Measurements from ENCODE around the gene NUDT8. TPM values are rescaled to one million over a fixed set of nuclear protein-coding genes. Genes with fewer than 3 reads are reported as not detected.

The NUDT8 gene, protein sequence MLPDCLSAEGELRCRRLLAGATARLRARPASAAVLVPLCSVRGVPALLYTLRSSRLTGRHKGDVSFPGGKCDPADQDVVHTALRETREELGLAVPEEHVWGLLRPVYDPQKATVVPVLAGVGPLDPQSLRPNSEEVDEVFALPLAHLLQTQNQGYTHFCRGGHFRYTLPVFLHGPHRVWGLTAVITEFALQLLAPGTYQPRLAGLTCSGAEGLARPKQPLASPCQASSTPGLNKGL
- total RNA-seq = 10 to 100 TPM in 2 of 3 donors, 1 to 10 TPM in 1; 9.7 to 15.1 (median 12.0) TPM

DNA sequence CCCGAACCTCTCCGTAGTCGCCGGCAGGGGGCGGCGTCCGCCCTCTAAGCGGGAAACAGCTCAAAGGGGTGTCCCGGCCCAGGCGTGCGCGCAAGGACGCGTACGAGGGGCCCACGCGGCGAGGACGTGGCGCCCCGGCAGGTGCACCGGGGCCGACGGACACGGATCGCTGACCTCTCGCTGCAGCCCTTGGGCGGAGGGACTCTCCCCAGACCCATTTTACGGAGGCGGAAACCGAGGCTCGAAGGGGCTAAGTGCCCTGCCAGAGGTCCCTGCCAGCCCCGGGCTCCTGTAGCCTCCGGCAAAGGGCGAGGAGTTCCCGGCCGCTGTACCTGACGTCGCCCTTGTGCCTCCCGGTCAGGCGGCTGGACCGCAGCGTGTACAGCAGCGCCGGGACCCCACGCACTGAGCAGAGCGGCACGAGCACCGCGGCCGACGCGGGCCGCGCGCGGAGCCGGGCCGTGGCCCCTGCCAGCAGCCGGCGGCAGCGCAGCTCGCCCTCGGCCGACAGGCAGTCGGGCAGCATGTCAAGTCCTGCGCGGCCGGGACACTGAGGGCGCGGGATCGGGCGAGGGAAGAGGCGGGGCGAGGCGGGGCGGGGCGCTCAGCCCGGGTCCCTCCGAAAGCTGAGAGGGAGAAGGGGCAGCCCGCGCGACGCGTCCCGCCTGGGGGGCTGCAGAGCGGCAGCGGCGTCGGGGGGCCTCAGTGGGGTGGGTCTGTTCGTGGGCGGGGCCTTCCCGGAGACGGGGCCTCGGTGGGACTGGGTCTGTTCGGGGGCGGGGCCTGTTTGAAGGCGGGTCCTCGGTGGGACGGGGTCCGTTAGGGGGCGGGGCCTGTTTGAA is at the start of gene NUDT8:
NUDT8 (minus strand) TSS at position 552 of the 842 bp plus-strand sequence; CDS start at position 526, 26 bp downstream.
- H3K4me3 ChIP-seq = peak within 1 kb of the TSS; percentile 52 to 86 (median 72)
- H3K27me3 ChIP-seq = no peaks in the 10 kb centered on the region
- intact Hi-C loops (cut with DNase I; ENCODE audit: low total_unique reads) = no loop called here
- peak; percentile 68 to 86 for DNase-seq (ENCODE audit: low spot score in 2 of 2)
- no peaks in the 10 kb centered on the region for H3K9me3 ChIP-seq
- H3K27ac ChIP-seq = peak within 1 kb of the TSS; percentile 93 to 99
- TF ChIP-seq POLR2A (IDR thresholded peaks at IDR 0.05) (no peak), CTCF (IDR thresholded peaks at IDR 0.05) (peak; percentile 84 to 90 (median 85)), POLR2AphosphoS5 (IDR thresholded peaks at IDR 0.05) (peak in 1 of 3 donors; percentile 11)
- H3K4me1 ChIP-seq = no peaks in the 10 kb centered on the region
- no peaks in the 10 kb centered on the region for H3K36me3 ChIP-seq

GRCh38 chr11:67675058-67675747 is 45.5 kb upstream of the NUDT8 start:
- Histone ChIP-seq H3K27me3 (peaks cover 0 to 5% of the 10 kb centered on the region in 2 donors), H3K36me3 (no peaks in the 10 kb centered on the region), H3K9me3 (no peaks in the 10 kb centered on the region), H3K4me1 (peaks cover 0 to 4% of the 10 kb centered on the region in 2 donors), H3K4me3 (peak overlapping the region in 1 of 3 donors; percentile 55), H3K27ac (peak overlapping the region; percentile 76 to 88)
- intact Hi-C loops (cut with DNase I; ENCODE audit: low total_unique reads) = no loop called here
- TF ChIP-seq POLR2A (IDR thresholded peaks at IDR 0.05) = no peak
- TF ChIP-seq POLR2AphosphoS5 (IDR thresholded peaks at IDR 0.05) = no peak
- TF ChIP-seq CTCF (IDR thresholded peaks at IDR 0.05) = no peak
- DNase-seq (ENCODE audit: low spot score in 2 of 2) = no peak

DNA sequence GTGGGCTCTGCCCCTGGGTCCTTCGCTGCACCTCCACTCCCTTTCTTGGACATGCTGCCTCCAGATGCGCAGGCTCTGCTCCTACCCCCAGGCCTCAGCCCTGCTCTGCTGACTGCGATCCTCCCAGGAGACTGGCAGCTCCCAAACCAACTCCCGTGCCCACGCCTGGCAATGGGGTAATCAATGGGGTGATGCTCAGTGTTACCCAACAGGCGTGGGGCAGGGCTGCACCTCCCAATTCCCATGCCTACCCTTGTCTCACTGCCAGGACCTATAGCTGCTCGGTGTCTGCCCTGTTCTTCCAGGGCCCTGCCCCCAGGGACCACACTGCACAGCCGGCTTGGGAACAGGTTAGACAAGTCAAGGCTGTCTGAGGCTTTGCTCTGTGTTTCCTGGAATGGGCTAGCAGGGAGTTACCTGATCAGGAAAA is 44.7 kb upstream of the NUDT8 start, which contains the start of gene ALDH3B2:
ALDH3B2 (minus strand) TSS at position 182 of the 430 bp plus-strand sequence. CDS start 7,688 bp downstream, outside the sequence.
- DNase-seq (ENCODE audit: low spot score in 2 of 2) = peak; percentile 87 to 89
- Histone ChIP-seq H3K4me3 (peak within 1 kb of the TSS in 2 of 3 donors; percentile 30 to 55), H3K9me3 (no peaks in the 10 kb centered on the region), H3K27me3 (peaks cover 0 to 5% of the 10 kb centered on the region in 2 donors), H3K27ac (peak within 1 kb of the TSS; percentile 76 to 88), H3K4me1 (peaks cover 0 to 4% of the 10 kb centered on the region in 2 donors), H3K36me3 (no peaks in the 10 kb centered on the region)
- TF ChIP-seq POLR2AphosphoS5 (IDR thresholded peaks at IDR 0.05) (peak in 2 of 3 donors; percentile 78 to 90), CTCF (IDR thresholded peaks at IDR 0.05) (no peak)
- intact Hi-C loops (cut with DNase I; ENCODE audit: low total_unique reads) = no loop called here

DNA sequence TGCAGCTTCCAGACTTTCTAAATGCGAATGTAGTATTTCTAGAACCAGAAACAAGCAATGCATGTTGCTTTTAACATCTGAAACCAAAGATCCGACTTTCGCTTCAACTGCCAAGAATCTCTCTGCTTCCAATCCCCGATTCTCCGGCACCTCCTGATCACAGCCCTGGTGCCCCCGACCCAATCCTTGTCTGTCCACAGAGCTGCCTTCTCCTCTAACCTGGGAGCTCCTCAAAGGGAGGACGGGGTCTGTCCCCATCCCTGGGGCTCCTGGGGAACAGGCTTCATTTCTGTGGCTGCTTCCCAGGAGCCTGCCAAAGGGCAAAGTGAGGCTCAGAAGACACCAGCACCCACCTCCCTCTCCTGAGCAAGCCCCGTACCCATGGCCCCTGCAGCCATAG is 44.2 kb upstream of the NUDT8 start:
- no peak for TF ChIP-seq CTCF (IDR thresholded peaks at IDR 0.05)
- TF ChIP-seq POLR2A (IDR thresholded peaks at IDR 0.05) = no peak
- TF ChIP-seq POLR2AphosphoS5 (IDR thresholded peaks at IDR 0.05) = no peak
- intact Hi-C loops (cut with DNase I; ENCODE audit: low total_unique reads) = no loop called here
- DNase-seq (ENCODE audit: low spot score in 2 of 2) = no peak
- H3K36me3 ChIP-seq = no peaks in the 10 kb centered on the region
- peak overlapping the region in 2 of 3 donors; percentile 30 to 55 for H3K4me3 ChIP-seq
- peaks cover 0 to 5% of the 10 kb centered on the region in 2 donors for H3K27me3 ChIP-seq
- H3K27ac ChIP-seq = peak overlapping the region; percentile 48 to 76
- no peaks in the 10 kb centered on the region for H3K9me3 ChIP-seq
- H3K4me1 ChIP-seq = peaks cover 0 to 4% of the 10 kb centered on the region in 2 donors

Data from breast epithelium (tissue), 4 donors.